K562 (cell line): ENCODE data around the gene HSPA4. TPM values are rescaled to one million over a fixed set of nuclear protein-coding genes. Genes with fewer than 3 reads are reported as not detected.
A peak's percentile ranks its signal among the peaks of the same experiment; 100 is the strongest.

Experiments used
- AFF1 ChIP-seq, 2 experiments: fragments of 450-650 bp; IDR thresholded peaks; 2 replicates each; pipeline ENCODE4 v1.6.1; 2018; ENCODE audit warnings: mild to moderate bottlenecking in 2 of 2, low read depth in 1 of 2; ENCODE audit not compliant: partially characterized antibody in 2 of 2
- BACH1 ChIP-seq: fragments of 200-800 bp; sonication (Bioruptor generic); IDR thresholded peaks from 2 replicates; pipeline ENCODE4 v1.6.1; 2016; ENCODE audit warnings: missing genetic modification characterization, missing compliant biosample characterization
- CSDE1 ChIP-seq, 2 experiments: fragments of 450-650 bp; IDR thresholded peaks; 2 replicates each; pipeline ENCODE4 v1.6.1; 2016; ENCODE audit warnings: mild to moderate bottlenecking in 1 of 2
- DLX4 ChIP-seq: fragments of 250-450 bp; sonication (Bioruptor Pico); IDR thresholded peaks from 2 replicates; pipeline ENCODE4 v1.6.1; 2021; ENCODE audit warnings: mild to moderate bottlenecking
- EWSR1 ChIP-seq: fragments of 450-650 bp; IDR thresholded peaks from 2 replicates; pipeline ENCODE4 v1.6.1; 2018; ENCODE audit warnings: borderline replicate concordance, mild to moderate bottlenecking, low read depth, moderate library complexity; ENCODE audit not compliant: partially characterized antibody
- GATAD2B ChIP-seq: fragments of 450-650 bp; IDR thresholded peaks from 2 replicates; pipeline ENCODE4 v1.6.1; 2017; ENCODE audit warnings: mild to moderate bottlenecking, borderline replicate concordance
- HNRNPH1 ChIP-seq: fragments of 200-400 bp; formaldehyde crosslinking; optimal IDR thresholded peaks from 2 replicates; pipeline ENCODE3; 2017; ENCODE audit warnings: low read depth, mild to moderate bottlenecking, low read length, moderate library complexity
- IRF9 ChIP-seq: fragments of 450-650 bp; IDR thresholded peaks from 2 replicates; pipeline ENCODE4 v1.6.1; 2016; ENCODE audit warnings: missing biosample characterization, missing genetic modification characterization
- KAT7 ChIP-seq: sonication (generic); formaldehyde crosslinking; IDR thresholded peaks from 2 replicates; pipeline ENCODE4 v1.8.0; 2022; ENCODE audit warnings: missing genetic modification reagents, mild to moderate bottlenecking, borderline replicate concordance
- KLF16 ChIP-seq: IDR thresholded peaks from 2 replicates; pipeline ENCODE4 v1.6.1; 2016; ENCODE audit warnings: antibody characterized with exemption
- RHOXF2B ChIP-seq: fragments of 250-450 bp; sonication (Bioruptor Pico); conservative IDR thresholded peaks from 2 replicates; pipeline ENCODE4 v1.5.1; 2021
- SAFB2 ChIP-seq: fragments of 200-400 bp; formaldehyde crosslinking; IDR thresholded peaks from 2 replicates; pipeline ENCODE4 v1.6.1; 2018; ENCODE audit warnings: borderline replicate concordance, low read length, low read depth, moderate library complexity; ENCODE audit not compliant: severe bottlenecking
- SREBF2 ChIP-seq: sonication (generic); formaldehyde crosslinking; IDR thresholded peaks from 2 replicates; pipeline ENCODE4 v1.4.0; 2020; ENCODE audit warnings: mild to moderate bottlenecking, missing genetic modification reagents
- TAF9B ChIP-seq: fragments of 450-650 bp; IDR thresholded peaks from 2 replicates; pipeline ENCODE4 v1.6.1; 2018; ENCODE audit warnings: mild to moderate bottlenecking; ENCODE audit not compliant: partially characterized antibody
- TCFL5 ChIP-seq: fragments of 250-450 bp; sonication (Bioruptor Pico); conservative IDR thresholded peaks from 2 replicates; pipeline ENCODE4 v1.6.1; 2021; ENCODE audit warnings: mild to moderate bottlenecking, moderate library complexity, matching md5 sums
- ZBTB1 ChIP-seq: sonication (generic); formaldehyde crosslinking; IDR thresholded peaks from 2 replicates; pipeline ENCODE4 v1.8.1; 2023; ENCODE audit warnings: missing genetic modification reagents, low read depth, mild to moderate bottlenecking, borderline replicate concordance
- ZBTB34 ChIP-seq: fragments of 250-450 bp; sonication (Bioruptor Pico); IDR thresholded peaks from 2 replicates; pipeline ENCODE4 v1.8.0; 2021; ENCODE audit warnings: mild to moderate bottlenecking, moderate library complexity
- ZC3H4 ChIP-seq: sonication (generic); formaldehyde crosslinking; IDR thresholded peaks from 2 replicates; pipeline ENCODE4 v1.9.0; 2021; ENCODE audit warnings: missing genetic modification reagents, borderline replicate concordance
- ZNF239 ChIP-seq: fragments of 250-450 bp; sonication (Bioruptor Pico); IDR thresholded peaks from 2 replicates; pipeline ENCODE4 v1.4.0; 2020; ENCODE audit warnings: mild to moderate bottlenecking
- ZNF511 ChIP-seq: sonication (generic); formaldehyde crosslinking; IDR thresholded peaks from 2 replicates; pipeline ENCODE4 v1.8.0; 2022; ENCODE audit warnings: mild to moderate bottlenecking, missing genetic modification reagents
- polyA plus RNA-seq, 8 experiments: library from polyadenylated mRNA; depleted of rRNA in 4 of 8; stranded (reverse) in 5 of 8; unstranded in 3 of 8; fragments of >200 nt; fragmentation: Nextera tagmentation in 2 of 8; fragmentation: Illumina TruSeq in 1 of 8; extraction: Ambion mirVana in 2 of 8; extraction: Trizol in 1 of 8; gene quantifications; 2 replicates each; pipeline versions ENCODE4 v1.2.1 to v1.2.3, GENCODE V29; 2011 to 2014; ENCODE audit warnings: inconsistent platforms in 1 of 8, missing spikeins in 1 of 8
- total RNA-seq, 7 experiments: library from RNA; depleted of rRNA in 6 of 7; stranded (reverse); fragments of >200 nt in 6 of 7; fragmentation: Illumina TruSeq in 2 of 7; extraction: Trizol in 2 of 7; gene quantifications; 2 replicates each; pipeline versions ENCODE4 v1.2.1 to v1.2.3, GENCODE V29; 2011 to 2021; ENCODE audit warnings: low replicate concordance in 1 of 7

HSPA4 gene
- total and polyA plus RNA-seq, 9 of the 15 experiments (the other 6 are each of a cell fraction or from before 2014, with no cell fraction given), result 90.3 to 286 (median 148) TPM

GRCh38 chr5:133025804-133026663 is 25.8 kb upstream of the HSPA4 start, which contains the start of gene ZCCHC10 (continued):
- TF ChIP-seq AFF1 (IDR thresholded peaks at IDR 0.05; ENCODE audit: low read depth in 1 of 2, partially characterized antibody in 2 of 2), result peak in 1 of 2 experiments; percentile 63
- TF ChIP-seq RHOXF2B (CRISPR knock-in tag), result no peak
- TF ChIP-seq ZBTB34 (CRISPR knock-in tag), result no peak
- no peak for TF ChIP-seq ZNF239 (CRISPR knock-in tag)
- TF ChIP-seq ZBTB1, result no peak
- TF ChIP-seq GATAD2B, result no peak
- no peak for TF ChIP-seq CSDE1 (IDR thresholded peaks at IDR 0.05)
- TF ChIP-seq SAFB2, result no peak
- no peak for TF ChIP-seq ZNF511 (CRISPR knock-in tag)
- no peak for TF ChIP-seq IRF9 (tag)
- TF ChIP-seq EWSR1, result no peak
- no peak for TF ChIP-seq KLF16
- TF ChIP-seq ZC3H4 (CRISPR knock-in tag), result no peak
- TF ChIP-seq TAF9B, result peak; percentile 95
- TF ChIP-seq KAT7 (CRISPR knock-in tag), result no peak
- no peak for TF ChIP-seq BACH1 (tag)
- no peak for TF ChIP-seq DLX4 (CRISPR knock-in tag)
- 0 out of 2 replicates have a peak, but pooled peaks have one; percentile 64 for TF ChIP-seq SREBF2 (CRISPR knock-in tag)
- no peak for TF ChIP-seq TCFL5 (CRISPR knock-in tag)
- TF ChIP-seq HNRNPH1, result no peak
